ENCODE data around the gene PLCL1.

GRCh38 chr2:198167346-198167745 lies 363.0 kb downstream of the PLCL1 start:
- TF ChIP-seq CTCF (IDR thresholded peaks at IDR 0.05; ENCODE audit: insufficient read depth, low read length), result no peak
- TF ChIP-seq, protein P1, sequence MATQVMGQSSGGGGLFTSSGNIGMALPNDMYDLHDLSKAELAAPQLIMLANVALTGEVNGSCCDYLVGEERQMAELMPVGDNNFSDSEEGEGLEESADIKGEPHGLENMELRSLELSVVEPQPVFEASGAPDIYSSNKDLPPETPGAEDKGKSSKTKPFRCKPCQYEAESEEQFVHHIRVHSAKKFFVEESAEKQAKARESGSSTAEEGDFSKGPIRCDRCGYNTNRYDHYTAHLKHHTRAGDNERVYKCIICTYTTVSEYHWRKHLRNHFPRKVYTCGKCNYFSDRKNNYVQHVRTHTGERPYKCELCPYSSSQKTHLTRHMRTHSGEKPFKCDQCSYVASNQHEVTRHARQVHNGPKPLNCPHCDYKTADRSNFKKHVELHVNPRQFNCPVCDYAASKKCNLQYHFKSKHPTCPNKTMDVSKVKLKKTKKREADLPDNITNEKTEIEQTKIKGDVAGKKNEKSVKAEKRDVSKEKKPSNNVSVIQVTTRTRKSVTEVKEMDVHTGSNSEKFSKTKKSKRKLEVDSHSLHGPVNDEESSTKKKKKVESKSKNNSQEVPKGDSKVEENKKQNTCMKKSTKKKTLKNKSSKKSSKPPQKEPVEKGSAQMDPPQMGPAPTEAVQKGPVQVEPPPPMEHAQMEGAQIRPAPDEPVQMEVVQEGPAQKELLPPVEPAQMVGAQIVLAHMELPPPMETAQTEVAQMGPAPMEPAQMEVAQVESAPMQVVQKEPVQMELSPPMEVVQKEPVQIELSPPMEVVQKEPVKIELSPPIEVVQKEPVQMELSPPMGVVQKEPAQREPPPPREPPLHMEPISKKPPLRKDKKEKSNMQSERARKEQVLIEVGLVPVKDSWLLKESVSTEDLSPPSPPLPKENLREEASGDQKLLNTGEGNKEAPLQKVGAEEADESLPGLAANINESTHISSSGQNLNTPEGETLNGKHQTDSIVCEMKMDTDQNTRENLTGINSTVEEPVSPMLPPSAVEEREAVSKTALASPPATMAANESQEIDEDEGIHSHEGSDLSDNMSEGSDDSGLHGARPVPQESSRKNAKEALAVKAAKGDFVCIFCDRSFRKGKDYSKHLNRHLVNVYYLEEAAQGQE (IDR thresholded peaks at IDR 0.05; ENCODE audit: insufficient replicate concordance, low read depth), result no peak
- no peak for TF ChIP-seq POLR2AphosphoS5 (IDR thresholded peaks at IDR 0.05; ENCODE audit: low read depth)

All from HL-60 (cell line).